NT2/D1 (cell line): ENCODE results near the gene ZFP36L2.

Source experiments
- YY1 ChIP-seq: IDR thresholded peaks from 2 replicates; pipeline ENCODE4 v1.6.1; 2011; ENCODE audit not compliant: insufficient read length, insufficient read depth
- ZNF274 ChIP-seq: IDR thresholded peaks from 2 replicates; pipeline ENCODE4 v1.6.1; 2011; ENCODE audit warnings: mild to moderate bottlenecking, low read depth, low read length

DNA sequence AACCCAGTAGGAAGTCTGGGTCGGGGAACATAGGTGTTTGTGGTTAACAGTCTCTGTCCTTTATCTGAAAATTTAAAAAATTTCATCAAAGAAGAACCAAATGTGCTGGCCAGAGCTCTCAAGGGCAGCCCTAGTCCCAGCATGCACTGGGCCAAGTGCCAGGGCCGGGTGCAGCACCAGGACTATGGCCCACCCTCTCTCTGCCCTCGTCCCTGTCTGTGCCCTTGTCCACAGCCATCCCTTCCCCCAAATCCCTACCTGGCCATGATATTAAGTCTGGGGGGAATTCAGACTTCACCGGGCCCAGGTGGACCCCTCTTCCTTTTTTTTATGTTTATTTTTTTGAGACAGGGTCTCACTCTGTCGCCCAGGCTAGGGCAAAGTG, 14.4 kb upstream of the ZFP36L2 start:
- no peak for TF ChIP-seq YY1
- no peak for TF ChIP-seq ZNF274
